ENCODE results near the gene ZFYVE28. TPM values are rescaled to one million over a fixed set of nuclear protein-coding genes. Genes with fewer than 3 reads are reported as not detected.
"Not testable (repeated sequence)": the region's sequence is repeated elsewhere in the genome, so short reads cannot be mapped to it uniquely, and the experiment has no call there.

The ZFYVE28 gene
- total RNA-seq, 3 donors from 2014 or later (not counting 1 experiment from before 2014, with no cell fraction given) = 85.4 to 107 (median 104) TPM

GRCh38 chr4:2383760-2384159 is 34.7 kb downstream of the ZFYVE28 start:
- no peak for TF ChIP-seq CTCF (IDR thresholded peaks at IDR 0.05)
- Histone ChIP-seq H3K4me1 (ENCODE audit: control insufficient read depth, insufficient read depth, low read length) (peaks cover 3% of the 10 kb centered on the region), H3K27me3 (ENCODE audit: control insufficient read depth, insufficient read depth, low read length) (no peaks in the 10 kb centered on the region), H3K27ac (ENCODE audit: low read length) (no peak overlapping the region), H3K4me3 (ENCODE audit: low read length) (no peak overlapping the region), H3K9me3 (ENCODE audit: control insufficient read depth, insufficient read depth, low read length) (no peaks in the 10 kb centered on the region), H3K36me3 (ENCODE audit: control insufficient read depth, insufficient read depth, low read length) (no peaks in the 10 kb centered on the region)
- no peak overlapping the region for H3K4me3 Mint-ChIP-seq
- no peak for DNase-seq
- no peaks in the 10 kb centered on the region for H3K9me3 Mint-ChIP-seq
- intact Hi-C loops (cut with micrococcal nuclease) = no loop called here
- ATAC-seq = no peak
- H3K27me3 Mint-ChIP-seq (ENCODE audit: low read depth in 2 of 2) = no peaks in the 10 kb centered on the region
- peaks cover 21 to 38% of the 10 kb centered on the region in 2 donors for H3K4me1 Mint-ChIP-seq
- H3K27ac Mint-ChIP-seq = peak overlapping the region; percentile 32 to 53
- WGBS (ENCODE audit: insufficient coverage) = 95% methylated on average over 5 of the region's 5 CpGs
- no peaks in the 10 kb centered on the region for H3K36me3 Mint-ChIP-seq

GRCh38 chr4:2383220-2383631 is 35.2 kb downstream of the ZFYVE28 start:
- H3K4me3 Mint-ChIP-seq; H3K27me3 ChIP-seq (ENCODE audit: control insufficient read depth, insufficient read depth, low read length); ATAC-seq; H3K4me3 ChIP-seq (ENCODE audit: low read length); H3K27ac ChIP-seq (ENCODE audit: low read length); H3K9me3 Mint-ChIP-seq; H3K9me3 ChIP-seq (ENCODE audit: control insufficient read depth, insufficient read depth, low read length); intact Hi-C loops (cut with micrococcal nuclease); H3K4me1 ChIP-seq (ENCODE audit: control insufficient read depth, insufficient read depth, low read length); H3K36me3 ChIP-seq (ENCODE audit: control insufficient read depth, insufficient read depth, low read length); H3K36me3 Mint-ChIP-seq; DNase-seq; H3K27me3 Mint-ChIP-seq (ENCODE audit: low read depth in 2 of 2): not testable (repeated sequence)
- Mint-ChIP-seq H3K4me1 (peaks cover 16 to 37% of the 10 kb centered on the region in 2 donors), H3K27ac (peak overlapping the region; percentile 32 to 53)
- WGBS (ENCODE audit: insufficient coverage) = 76% methylated on average over 8 of the region's 8 CpGs

GRCh38 chr4:2382769-2383202 is 35.7 kb downstream of the ZFYVE28 start:
- peak overlapping the region in 1 of 2 donors; percentile 32 for H3K27ac Mint-ChIP-seq

GRCh38 chr4:2380589-2380988 is 37.9 kb downstream of the ZFYVE28 start:
- H3K27me3 ChIP-seq (ENCODE audit: control insufficient read depth, insufficient read depth, low read length); intact Hi-C loops (cut with micrococcal nuclease): not testable (repeated sequence)
- WGBS (ENCODE audit: insufficient coverage) = 80% methylated on average over 4 of the region's 6 CpGs

More at GRCh38 chr4:2382769-2383202, 35.7 kb downstream of the ZFYVE28 start:
- intact Hi-C loops (cut with micrococcal nuclease); H3K4me3 ChIP-seq (ENCODE audit: low read length); H3K27me3 ChIP-seq (ENCODE audit: control insufficient read depth, insufficient read depth, low read length); H3K9me3 Mint-ChIP-seq; H3K4me3 Mint-ChIP-seq; H3K27me3 Mint-ChIP-seq (ENCODE audit: low read depth in 2 of 2); H3K27ac ChIP-seq (ENCODE audit: low read length); ATAC-seq; H3K36me3 Mint-ChIP-seq; H3K36me3 ChIP-seq (ENCODE audit: control insufficient read depth, insufficient read depth, low read length); H3K4me1 ChIP-seq (ENCODE audit: control insufficient read depth, insufficient read depth, low read length); DNase-seq; H3K9me3 ChIP-seq (ENCODE audit: control insufficient read depth, insufficient read depth, low read length): not testable (repeated sequence)
- 71% methylated on average over 6 of the region's 7 CpGs for WGBS (ENCODE audit: insufficient coverage)
- peaks cover 13 to 36% of the 10 kb centered on the region in 2 donors for H3K4me1 Mint-ChIP-seq

GRCh38 chr4:2378898-2379297 is 39.5 kb downstream of the ZFYVE28 start:
- Mint-ChIP-seq H3K36me3 (no peaks in the 10 kb centered on the region), H3K27ac (peak overlapping the region in 1 of 2 donors; percentile 12), H3K27me3 (ENCODE audit: low read depth in 2 of 2) (no peaks in the 10 kb centered on the region), H3K9me3 (no peaks in the 10 kb centered on the region), H3K4me1 (peaks cover 16 to 42% of the 10 kb centered on the region in 2 donors), H3K4me3 (no peak overlapping the region)
- H3K27ac ChIP-seq (ENCODE audit: low read length) = no peak overlapping the region
- DNase-seq (no peak), ATAC-seq (no peak)
- no peaks in the 10 kb centered on the region for H3K27me3 ChIP-seq (ENCODE audit: control insufficient read depth, insufficient read depth, low read length)
- WGBS (ENCODE audit: insufficient coverage) = 79% methylated on average over 3 of the region's 3 CpGs
- H3K36me3 ChIP-seq (ENCODE audit: control insufficient read depth, insufficient read depth, low read length) = no peaks in the 10 kb centered on the region
- no peaks in the 10 kb centered on the region for H3K9me3 ChIP-seq (ENCODE audit: control insufficient read depth, insufficient read depth, low read length)
- H3K4me1 ChIP-seq (ENCODE audit: control insufficient read depth, insufficient read depth, low read length) = no peaks in the 10 kb centered on the region
- TF ChIP-seq CTCF (IDR thresholded peaks at IDR 0.05) = no peak
- H3K4me3 ChIP-seq (ENCODE audit: low read length) = no peak overlapping the region
- intact Hi-C loops (cut with micrococcal nuclease) = no loop called here

More at GRCh38 chr4:2380589-2380988, 37.9 kb downstream of the ZFYVE28 start:
- H3K36me3 ChIP-seq (ENCODE audit: control insufficient read depth, insufficient read depth, low read length); ATAC-seq; H3K4me1 ChIP-seq (ENCODE audit: control insufficient read depth, insufficient read depth, low read length); H3K9me3 Mint-ChIP-seq; H3K36me3 Mint-ChIP-seq; H3K9me3 ChIP-seq (ENCODE audit: control insufficient read depth, insufficient read depth, low read length); H3K27me3 Mint-ChIP-seq (ENCODE audit: low read depth in 2 of 2); H3K4me3 ChIP-seq (ENCODE audit: low read length); H3K27ac Mint-ChIP-seq; H3K4me3 Mint-ChIP-seq; DNase-seq; H3K27ac ChIP-seq (ENCODE audit: low read length): not testable (repeated sequence)
- peaks cover 20 to 37% of the 10 kb centered on the region in 2 donors for H3K4me1 Mint-ChIP-seq

Data from natural killer cell (primary cell).